Hepatocyte (in vitro differentiated cells): ENCODE results near the gene MAST4. TPM values are rescaled to one million over a fixed set of nuclear protein-coding genes. Genes with fewer than 3 reads are reported as not detected.

ENCODE experiments used
- DNase-seq: peaks from one replicate; pipeline ENCODE4 v3.0.0-alpha.2; 2016; ENCODE audit warnings: low spot score
- H2AFZ ChIP-seq: fragments of 200-600 bp; sonication (generic); 2 replicates; pipeline ENCODE4 v1.6.0; 2016; ENCODE audit warnings: antibody characterized with exemption, mild to moderate bottlenecking
- H3K27ac ChIP-seq: fragments of 200-600 bp; sonication (generic); 2 replicates; pipeline ENCODE4 v1.5.1; 2016; ENCODE audit warnings: mild to moderate bottlenecking
- H3K27me3 ChIP-seq: fragments of 200-600 bp; sonication (generic); 2 replicates; pipeline ENCODE4 v1.6.1; 2016
- H3K36me3 ChIP-seq: fragments of 200-600 bp; sonication (generic); replicated peaks from 2 replicates; pipeline ENCODE4 v1.5.1; 2016; ENCODE audit warnings: low read depth; ENCODE audit not compliant: insufficient read depth
- H3K4me1 ChIP-seq: fragments of 200-600 bp; sonication (generic); 2 replicates; pipeline ENCODE4 v1.5.1; 2016; ENCODE audit warnings: mild to moderate bottlenecking, moderate library complexity; ENCODE audit not compliant: insufficient read depth
- H3K4me2 ChIP-seq: fragments of 200-600 bp; sonication (generic); 2 replicates; pipeline ENCODE4 v1.6.0; 2016
- H3K4me3 ChIP-seq: fragments of 200-600 bp; sonication (generic); 2 replicates; pipeline ENCODE4 v1.5.1; 2016; ENCODE audit warnings: mild to moderate bottlenecking
- H3K79me2 ChIP-seq: fragments of 200-600 bp; sonication (generic); 2 replicates; pipeline ENCODE4 v1.6.0; 2017; ENCODE audit warnings: mild to moderate bottlenecking
- H3K9me2 ChIP-seq: fragments of 200-600 bp; sonication (generic); replicated peaks from 2 replicates; pipeline ENCODE4 v1.6.0; 2017; ENCODE audit warnings: mild to moderate bottlenecking; ENCODE audit not compliant: insufficient read depth
- H3K9me3 ChIP-seq: fragments of 200-600 bp; sonication (generic); 2 replicates; pipeline ENCODE4 v1.5.1; 2016; ENCODE audit warnings: low read depth, mild to moderate bottlenecking
- H4K20me1 ChIP-seq: fragments of 200-600 bp; sonication (generic); 2 replicates; pipeline ENCODE4 v1.6.0; 2016; ENCODE audit warnings: mild to moderate bottlenecking; ENCODE audit not compliant: insufficient read depth, poor library complexity, severe bottlenecking
- CTCF ChIP-seq: fragments of 200-600 bp; sonication (generic); IDR thresholded peaks from 2 replicates; pipeline ENCODE4 v1.5.1; 2016; ENCODE audit warnings: antibody characterized with exemption, mild to moderate bottlenecking; ENCODE audit not compliant: poor library complexity
- EZH2 ChIP-seq: fragments of 200-600 bp; sonication (generic); IDR thresholded peaks from 2 replicates; pipeline ENCODE4 v1.6.1; 2016; ENCODE audit warnings: antibody characterized with exemption, mild to moderate bottlenecking, borderline replicate concordance
- EZH2phosphoT487 ChIP-seq: fragments of 200-600 bp; sonication (generic); IDR thresholded peaks from one replicate; pipeline ENCODE4 v1.6.1; 2018; ENCODE audit warnings: antibody characterized with exemption, mild to moderate bottlenecking, low read depth, moderate library complexity; ENCODE audit not compliant: unreplicated experiment, severe bottlenecking
- WGBS: methylation state at CpG from one replicate; pipeline ENCODE4 v1.1.6; 2016; ENCODE audit warnings: low lambda C conversion rate; ENCODE audit errors: missing lambda C conversion rate; 5-methylcytosine and 5-hydroxymethylcytosine counted together
- polyA plus RNA-seq: library from polyadenylated mRNA; unstranded; fragments of >200 nt; fragmentation: Nextera tagmentation; extraction: Ambion mirVana; gene quantifications from 2 replicates; pipeline ENCODE4 v1.2.1, GENCODE V29; 2016
- total RNA-seq: library from RNA; depleted of rRNA; stranded (reverse); fragments of >200 nt; gene quantifications from 2 replicates; pipeline ENCODE4 v1.2.3, GENCODE V29; 2014

MAST4 gene
- total and polyA plus RNA-seq, 2 experiments from 2014 or later, result 11.7 to 13.2 TPM

- Histone ChIP-seq H3K9me3 (no peaks in the 10 kb centered on the region), H3K4me2 (peak overlapping the region; percentile 85), H3K27me3 (peaks cover 10% of the 10 kb centered on the region), H3K36me3 (no peaks in the 10 kb centered on the region), H3K4me3 (peak overlapping the region; percentile 10), H3K27ac (peak overlapping the region; percentile 48), H2AFZ (peak overlapping the region; percentile 49), H3K9me2 (no peaks in the 10 kb centered on the region), H3K4me1 (no peaks in the 10 kb centered on the region), H4K20me1 (no peaks in the 10 kb centered on the region), H3K79me2 (no peaks in the 10 kb centered on the region)
- WGBS, result 4% methylated on average over 21 of the region's 21 CpGs
- no peak for TF ChIP-seq EZH2phosphoT487
- no peak for TF ChIP-seq EZH2
- no peak for TF ChIP-seq CTCF
- DNase-seq, result peak; percentile 83
Measured at GRCh38 chr5:66828548-66829357, 232.6 kb downstream of the MAST4 start.

DNA sequence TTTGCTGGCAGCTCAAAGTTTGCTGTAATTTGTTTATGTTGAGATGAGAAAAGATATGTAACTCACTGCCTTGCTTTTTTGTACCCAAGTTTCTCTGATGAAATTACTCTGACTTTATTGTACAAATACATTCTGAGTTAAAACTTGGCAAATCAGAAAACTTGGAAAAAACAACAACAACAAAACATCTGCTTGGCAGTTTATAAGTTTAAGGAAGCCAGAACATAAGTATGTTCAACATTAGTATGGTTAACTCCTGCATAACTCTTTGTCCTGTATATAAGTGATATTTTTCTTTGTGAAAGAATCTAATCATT, 233.1 kb downstream of the MAST4 start:
- Histone ChIP-seq H4K20me1 (no peaks in the 10 kb centered on the region), H3K4me2 (peak overlapping the region; percentile 85), H3K27ac (peak overlapping the region; percentile 48), H3K79me2 (no peaks in the 10 kb centered on the region), H2AFZ (peak overlapping the region; percentile 49), H3K4me3 (peak overlapping the region; percentile 10), H3K36me3 (no peaks in the 10 kb centered on the region), H3K9me2 (no peaks in the 10 kb centered on the region), H3K9me3 (no peaks in the 10 kb centered on the region), H3K27me3 (peaks cover 10% of the 10 kb centered on the region), H3K4me1 (no peaks in the 10 kb centered on the region)
- no peak for DNase-seq
- TF ChIP-seq EZH2 (no peak), CTCF (no peak), EZH2phosphoT487 (no peak)

DNA sequence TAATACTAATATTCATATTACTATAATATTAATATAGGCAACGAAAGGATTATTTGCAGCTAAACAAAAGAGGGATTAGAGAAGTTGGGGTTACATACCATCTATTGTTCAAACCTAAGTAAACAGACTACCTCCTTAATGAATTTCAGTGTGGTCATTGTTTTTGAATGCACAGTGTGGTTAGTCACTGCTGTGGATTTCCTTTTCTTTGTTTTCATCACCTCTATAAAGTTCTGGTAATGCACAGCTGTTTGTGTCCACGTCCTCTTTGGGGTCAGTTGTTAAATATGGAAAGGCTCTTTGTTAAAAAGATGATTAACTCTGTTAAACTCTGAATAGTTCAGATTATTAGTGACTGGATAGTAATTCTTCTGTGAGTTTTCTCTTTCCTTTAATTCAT, 233.6 kb downstream of the MAST4 start:
- no peak for DNase-seq
- no peaks in the 10 kb centered on the region for H3K36me3 ChIP-seq
- no peaks in the 10 kb centered on the region for H3K4me1 ChIP-seq
- H3K27ac ChIP-seq, result no peak overlapping the region
- no peak overlapping the region for H3K4me3 ChIP-seq
- no peaks in the 10 kb centered on the region for H4K20me1 ChIP-seq
- no peaks in the 10 kb centered on the region for H3K9me2 ChIP-seq
- H3K27me3 ChIP-seq, result peaks cover 10% of the 10 kb centered on the region
- peak overlapping the region; percentile 85 for H3K4me2 ChIP-seq
- 18% methylated on average over 2 of the region's 2 CpGs for WGBS
- H3K79me2 ChIP-seq, result no peaks in the 10 kb centered on the region
- no peaks in the 10 kb centered on the region for H3K9me3 ChIP-seq
- TF ChIP-seq EZH2 (no peak), CTCF (no peak), EZH2phosphoT487 (no peak)
- H2AFZ ChIP-seq, result no peak overlapping the region
